Retina (tissue), 1 donor: ENCODE data around the gene TRIP13.
"Not testable (repeated sequence)": the region's sequence is repeated elsewhere in the genome, so short reads cannot be mapped to it uniquely, and the experiment has no call there.

ENCODE experiments used
- DNase-seq: peaks from one replicate; pipeline ENCODE4 v3.0.0-alpha.2; 2016

Gene TRIP13

DNA sequence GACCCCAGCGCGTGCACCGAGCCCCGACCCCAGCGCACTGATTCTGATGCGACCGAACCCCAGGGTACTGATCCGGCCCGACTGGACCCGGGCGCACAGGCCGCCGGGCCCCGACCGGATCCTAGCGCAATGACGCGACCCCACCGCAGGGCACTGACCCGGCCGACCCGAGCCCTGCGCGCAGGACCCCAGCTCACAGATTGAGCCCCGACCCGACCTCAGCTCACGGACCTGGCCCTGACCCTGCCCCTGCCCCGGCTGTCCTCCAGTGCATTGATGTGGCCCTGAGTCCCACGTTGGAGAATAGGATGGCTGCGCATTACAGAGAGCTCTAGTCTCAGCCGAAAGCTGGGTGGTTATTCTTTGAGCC is 438 bp downstream of the TRIP13 start:
- DNase-seq: no peak

DNA sequence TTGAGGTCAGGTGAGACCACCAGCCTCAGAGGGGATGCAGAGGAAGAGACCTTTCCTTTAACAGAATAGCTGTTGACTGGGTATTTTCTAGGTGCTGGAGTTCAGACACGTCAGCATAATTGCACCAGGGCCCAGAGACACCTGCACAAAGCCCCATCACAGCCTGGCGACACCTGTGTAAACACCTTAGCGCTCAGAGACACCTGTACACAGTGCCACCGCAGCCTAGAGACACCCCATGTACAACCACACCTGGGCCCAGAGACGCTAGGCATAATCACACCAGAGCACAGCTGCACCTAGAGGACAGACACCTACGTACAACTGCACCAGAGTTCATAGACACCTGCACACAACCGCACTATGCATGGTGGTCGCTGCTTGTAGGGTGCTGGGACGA is 1.0 kb downstream of the TRIP13 start:
- no peak for DNase-seq

DNA sequence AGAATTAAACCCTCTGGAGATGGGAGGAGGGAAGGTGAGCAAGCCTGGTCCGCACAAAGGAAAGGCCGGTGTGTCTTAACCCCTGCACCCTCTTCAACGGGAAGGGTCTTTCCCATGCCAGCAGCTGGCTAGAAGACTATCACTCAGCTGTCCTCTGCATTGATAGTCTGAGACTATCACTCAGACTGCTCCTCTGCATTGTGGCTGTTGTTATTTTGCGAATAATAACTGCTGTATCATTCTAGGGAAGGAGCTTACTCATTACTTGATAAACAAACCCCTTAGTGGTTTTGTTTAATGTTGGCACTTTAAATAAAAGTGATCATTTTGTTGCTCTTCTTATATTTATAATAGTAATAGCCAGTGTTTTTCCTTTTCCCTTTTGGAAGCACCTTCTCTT is 8.1 kb downstream of the TRIP13 start:
- DNase-seq: no peak

DNA sequence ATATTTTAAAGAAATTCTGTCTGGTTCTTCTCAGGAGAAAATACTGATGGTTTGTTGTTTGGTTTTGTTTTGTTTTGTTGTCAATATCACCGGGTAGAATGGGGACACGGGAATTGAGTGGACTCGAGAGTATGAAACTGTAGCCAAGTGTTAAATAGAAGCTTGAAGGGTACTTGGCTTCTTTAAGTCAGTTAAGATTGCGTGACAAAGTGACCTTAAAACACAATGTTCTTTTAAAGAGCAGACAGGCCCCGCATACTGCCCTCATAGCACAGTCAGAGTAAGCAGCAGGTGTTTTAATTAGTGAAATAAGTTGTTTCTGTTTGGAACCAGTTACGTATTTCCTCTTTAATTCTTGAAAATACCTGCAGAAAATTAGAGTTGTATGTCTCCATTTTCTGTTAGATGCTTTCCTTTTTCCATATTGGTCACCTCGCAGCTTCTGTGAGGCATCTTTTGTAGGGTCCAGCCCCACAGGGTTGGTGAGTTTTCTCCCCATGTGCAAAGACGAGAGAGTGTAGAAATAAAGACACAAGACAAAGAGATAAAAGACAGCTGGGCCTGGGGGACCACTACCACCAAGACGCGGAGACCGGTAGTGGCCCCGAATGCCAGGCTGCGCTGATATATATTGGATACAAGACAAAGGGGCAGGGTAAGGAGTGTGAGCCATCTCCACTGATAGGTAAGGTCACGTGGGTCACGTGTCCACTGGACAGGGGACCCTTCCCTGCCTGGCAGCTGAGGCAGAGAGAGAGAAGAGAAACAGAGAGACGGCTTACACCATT is 9.6 kb downstream of the TRIP13 start:
- no peak for DNase-seq

DNA sequence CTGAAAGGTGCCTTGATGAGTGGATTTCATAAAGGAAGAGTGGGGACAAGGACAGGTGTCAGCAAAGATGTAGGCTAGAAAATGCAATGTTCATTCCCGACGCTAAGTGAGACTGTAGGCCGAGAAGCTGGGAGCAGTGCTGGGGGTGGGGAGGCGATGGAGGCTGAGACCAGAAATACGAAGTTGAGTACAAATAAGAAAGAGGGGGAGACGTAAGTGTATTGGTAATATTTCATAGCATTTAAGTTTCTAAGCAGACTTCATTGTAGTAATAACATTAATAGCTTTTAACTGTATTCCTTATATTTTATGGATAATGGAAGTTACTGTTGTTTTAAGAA is 11.0 kb downstream of the TRIP13 start:
- DNase-seq: no peak

DNA sequence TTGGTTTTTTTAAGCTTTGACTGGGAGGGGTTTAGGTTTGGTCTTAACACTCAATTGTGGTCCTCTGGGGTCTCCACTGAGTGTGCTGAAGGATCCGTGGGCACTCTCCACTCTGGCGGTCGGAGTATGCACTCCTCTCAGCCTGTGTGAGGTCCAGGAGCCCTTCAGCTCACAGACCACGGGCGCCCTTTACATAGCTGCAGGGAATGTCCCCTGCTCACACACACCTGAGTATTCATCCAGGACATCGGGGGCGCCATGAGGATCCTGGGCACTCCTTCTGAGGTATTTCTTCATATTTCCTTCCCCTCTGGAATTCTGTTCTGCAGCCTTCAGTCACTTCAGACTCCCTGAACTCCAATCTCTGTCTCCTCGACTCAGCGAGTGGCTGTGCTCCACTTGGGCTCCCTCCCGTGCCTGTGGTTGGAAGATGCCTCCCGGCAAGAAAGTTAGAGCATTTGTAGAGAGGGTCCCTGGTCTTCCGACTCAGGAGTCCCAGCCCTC is 12.5 kb downstream of the TRIP13 start:
- no peak for DNase-seq

DNA sequence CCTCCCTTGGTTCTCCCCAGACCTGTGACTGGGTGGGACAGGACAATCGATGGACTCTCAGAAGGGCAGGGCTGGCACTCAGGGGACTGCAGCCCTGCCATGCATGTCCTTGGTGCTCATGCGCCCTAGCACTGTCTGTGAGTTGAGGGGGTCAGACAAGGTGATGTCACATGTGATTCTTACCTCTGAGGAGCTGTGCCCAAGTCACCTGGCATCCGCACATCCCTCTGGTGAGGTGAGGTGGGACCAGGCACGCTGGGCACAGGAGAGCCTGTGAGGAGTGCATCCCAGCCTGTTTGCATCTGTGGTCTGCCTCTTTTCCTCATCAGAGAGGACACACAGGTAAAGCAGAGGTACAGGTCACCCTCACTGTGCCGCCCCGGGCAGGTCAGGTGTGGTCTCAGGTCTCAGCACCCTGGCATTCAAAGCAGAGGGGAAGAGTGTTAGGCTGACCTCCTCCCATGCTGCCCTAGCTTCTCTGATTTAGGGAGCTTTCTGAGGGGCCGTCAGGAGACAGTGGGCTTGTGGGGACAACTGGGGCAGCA is 14.8 kb downstream of the TRIP13 start:
- DNase-seq: no peak

DNA sequence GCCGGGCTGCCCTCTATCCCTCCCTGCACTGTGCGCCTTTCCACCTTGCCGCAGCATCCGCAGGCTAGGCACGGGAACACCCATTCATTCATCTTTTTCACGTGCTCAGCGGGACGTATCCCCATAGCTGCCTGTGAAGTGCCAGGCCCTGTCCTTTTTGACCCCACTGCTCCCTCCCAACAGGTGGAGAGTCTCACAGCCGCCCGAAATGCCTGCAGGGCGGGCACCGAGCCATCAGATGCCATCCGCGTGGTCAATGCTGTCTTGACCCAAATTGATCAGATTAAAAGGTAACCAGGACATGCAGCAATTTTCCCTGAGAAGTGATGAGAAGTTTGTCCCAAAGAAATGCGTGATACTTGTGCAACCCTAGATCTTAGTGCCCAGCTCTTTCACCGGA is 15.5 kb downstream of the TRIP13 start:
- DNase-seq: no peak

DNA sequence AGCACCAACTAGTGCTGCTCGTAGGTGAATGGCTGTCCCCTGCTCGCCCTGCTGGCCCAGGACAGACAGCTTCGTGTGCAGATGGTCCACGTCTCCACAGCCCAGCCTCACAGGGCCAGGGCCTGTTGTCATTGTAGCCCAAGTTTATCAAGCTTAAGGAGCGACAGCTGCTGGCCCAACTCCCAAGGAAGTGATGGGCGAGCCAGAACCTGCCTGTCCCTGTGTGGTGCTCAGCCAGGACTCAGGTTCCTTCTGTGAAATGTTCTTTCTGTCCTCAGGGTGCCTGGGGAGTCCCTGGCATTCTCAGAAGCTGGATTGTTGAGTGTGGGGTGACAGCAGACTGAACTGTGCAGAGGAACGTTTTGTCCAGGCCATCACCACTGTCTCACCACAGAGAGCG is 16.4 kb downstream of the TRIP13 start:
- no peak for DNase-seq

DNA sequence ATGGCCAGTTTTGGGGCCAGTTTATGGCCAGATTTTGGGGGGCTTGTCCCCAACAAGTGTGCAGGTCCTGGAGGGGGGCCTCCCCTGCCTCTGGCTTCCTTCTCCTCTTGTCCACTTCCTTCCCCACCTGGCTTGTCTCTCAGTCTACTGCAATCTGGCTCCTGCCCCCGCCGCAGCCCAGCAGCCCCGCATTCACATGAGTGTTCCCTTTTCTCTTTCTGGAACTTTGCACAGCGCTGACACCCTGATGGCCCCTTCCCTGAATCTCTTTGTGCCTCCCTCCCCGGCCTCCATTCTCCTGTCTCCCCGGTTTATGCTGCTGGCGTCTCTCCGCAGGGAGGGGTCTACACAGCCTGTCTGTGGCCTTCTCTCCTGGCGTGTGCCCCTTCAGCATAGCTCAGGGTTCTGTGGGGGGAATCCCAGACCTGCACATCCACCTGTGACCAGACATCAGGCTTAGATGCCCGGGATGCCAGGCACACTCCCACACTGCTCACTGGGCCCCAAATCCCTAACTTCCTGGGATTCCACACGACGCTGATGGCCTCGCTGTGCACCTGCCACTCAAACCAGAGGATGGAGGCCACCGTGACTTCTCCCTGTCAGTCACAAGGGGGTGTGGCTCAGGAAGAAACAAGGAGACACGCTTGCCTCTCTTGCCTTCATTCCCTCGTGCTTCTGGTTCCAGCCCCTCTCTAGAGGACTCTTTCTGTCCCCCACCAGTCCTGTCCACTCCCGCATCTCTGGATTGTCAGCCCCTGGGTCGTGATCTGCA is 17.5 kb downstream of the TRIP13 start:
- no peak for DNase-seq

DNA sequence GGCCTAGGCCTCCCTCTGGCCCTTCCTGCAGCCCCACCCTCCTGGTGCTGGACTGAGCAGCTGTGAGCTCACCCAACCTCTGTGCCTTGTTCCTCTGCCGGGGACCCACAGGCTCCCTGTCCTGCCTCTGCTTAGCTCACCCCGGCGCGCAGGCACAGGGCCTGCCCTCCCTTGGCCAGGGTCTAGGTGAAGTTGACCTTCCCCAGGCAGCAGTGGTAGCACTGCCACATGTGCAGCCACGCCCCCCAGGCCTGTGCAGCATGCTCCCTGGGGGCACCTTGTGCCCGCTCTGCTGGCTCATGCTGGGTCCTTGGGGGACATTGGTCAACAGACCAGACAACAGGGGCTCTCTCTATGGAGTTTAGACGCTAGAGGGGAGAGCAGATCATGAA is 18.1 kb downstream of the TRIP13 start:
- no peak for DNase-seq

DNA sequence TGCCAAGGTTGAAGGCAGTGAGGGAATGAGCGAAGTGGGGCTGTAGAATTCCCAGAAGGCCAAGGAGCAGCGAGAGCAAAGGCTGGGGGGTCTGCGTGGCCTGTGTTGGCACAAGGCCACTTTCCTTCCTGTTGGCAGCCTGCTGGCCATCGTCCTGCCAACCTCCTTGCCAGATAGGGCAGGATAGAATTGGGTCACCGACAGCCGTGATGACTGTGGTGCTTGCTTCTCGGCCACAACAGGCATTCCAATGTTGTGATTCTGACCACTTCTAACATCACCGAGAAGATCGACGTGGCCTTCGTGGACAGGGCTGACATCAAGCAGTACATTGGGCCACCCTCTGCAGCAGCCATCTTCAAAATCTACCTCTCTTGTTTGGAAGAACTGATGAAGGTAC is 18.9 kb downstream of the TRIP13 start:
- DNase-seq: no peak

DNA sequence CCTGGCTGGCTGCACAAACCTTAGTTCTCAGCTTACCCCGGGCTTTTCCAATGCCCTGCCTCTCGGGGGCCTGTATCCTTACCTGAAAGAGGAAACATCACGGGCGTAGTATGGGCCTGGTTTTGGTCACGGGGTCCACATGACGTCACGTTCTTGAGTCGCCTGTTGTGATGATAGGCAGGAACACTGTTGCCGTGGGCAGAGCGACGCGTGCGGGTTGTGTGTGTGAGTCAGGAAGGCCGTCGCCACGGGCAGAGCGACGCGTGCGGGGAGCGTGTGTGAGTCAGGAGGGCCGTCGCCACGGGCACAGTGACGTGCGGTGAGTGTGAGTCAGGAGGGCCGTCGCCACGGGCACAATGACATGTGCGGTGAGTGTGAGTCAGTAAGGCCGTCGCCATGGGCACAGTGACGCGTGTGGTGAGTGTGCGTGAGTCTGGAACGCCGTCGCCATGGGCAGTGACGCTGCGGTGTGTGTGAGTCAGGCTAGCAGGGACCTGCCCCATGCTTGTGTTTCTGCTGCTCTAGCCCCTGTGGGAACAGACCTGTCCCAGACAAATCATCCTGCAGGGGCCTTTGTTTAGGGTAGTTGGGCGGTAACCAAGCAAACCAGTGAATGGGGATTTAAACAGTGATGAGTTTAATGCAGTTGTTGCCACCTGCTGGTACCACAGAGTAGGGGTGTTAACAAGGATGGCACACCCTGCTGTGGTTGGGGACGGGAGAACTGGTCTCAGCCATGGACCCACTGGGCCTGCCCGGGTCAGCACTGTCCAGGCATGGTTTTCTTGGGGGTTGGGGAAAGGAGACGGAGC is 19.8 kb downstream of the TRIP13 start:
- DNase-seq: no peak

DNA sequence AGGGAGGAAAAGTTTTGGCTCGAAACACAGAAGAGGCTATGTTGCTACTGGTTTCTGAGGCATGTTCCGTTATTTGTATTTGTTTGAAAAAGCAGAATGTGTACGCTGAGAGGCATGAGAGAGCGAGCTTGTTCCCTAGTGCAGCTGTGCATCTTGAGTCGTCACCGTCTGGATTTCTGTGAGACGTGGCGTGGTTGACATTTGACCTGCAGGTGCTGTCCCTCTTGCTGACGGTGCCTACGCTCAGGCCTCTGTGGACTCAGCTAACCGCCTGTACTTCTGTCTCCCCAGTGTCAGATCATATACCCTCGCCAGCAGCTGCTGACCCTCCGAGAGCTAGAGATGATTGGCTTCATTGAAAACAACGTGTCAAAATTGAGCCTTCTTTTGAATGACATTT is 21.5 kb downstream of the TRIP13 start:
- no peak for DNase-seq

DNA sequence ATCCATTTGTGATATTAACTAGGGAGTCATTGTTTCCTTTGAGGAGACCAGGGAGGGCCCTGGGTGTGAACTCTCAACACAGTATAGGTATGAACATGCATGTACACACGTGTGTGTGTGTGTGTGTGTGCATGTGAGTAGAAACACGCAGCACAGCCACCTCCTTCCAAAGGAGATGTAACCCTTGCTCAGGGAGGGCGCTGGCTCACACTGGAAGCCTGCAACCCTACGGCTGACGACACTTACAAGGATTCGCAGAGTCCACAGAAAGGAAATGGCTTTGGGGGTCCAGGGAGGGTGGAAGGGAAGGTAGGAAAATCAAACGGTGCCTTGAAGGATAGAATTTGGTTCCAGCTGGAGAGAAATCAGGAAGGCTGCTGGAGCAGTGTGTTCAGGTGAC is 21.9 kb downstream of the TRIP13 start:
- no peak for DNase-seq

DNA sequence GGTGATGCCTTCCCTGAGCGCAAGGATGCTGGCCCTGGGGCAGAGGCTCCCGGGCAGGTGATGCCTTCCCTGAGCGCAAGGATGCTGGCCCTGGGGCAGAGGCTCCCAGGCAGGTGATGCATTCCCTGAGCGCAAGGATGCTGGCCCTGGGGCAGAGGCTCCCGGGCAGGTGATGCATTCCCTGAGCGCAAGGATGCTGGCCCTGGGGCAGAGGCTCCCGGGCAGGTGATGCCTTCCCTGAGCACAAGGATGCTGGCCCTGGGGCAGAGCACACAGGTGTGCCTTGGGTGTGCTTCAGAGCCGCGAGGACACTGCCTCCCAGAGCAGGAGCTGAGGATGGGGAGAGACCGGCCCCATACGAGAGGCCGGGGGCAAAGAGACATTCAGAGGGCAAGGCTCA is 22.7 kb downstream of the TRIP13 start:
- not testable (repeated sequence) for DNase-seq

DNA sequence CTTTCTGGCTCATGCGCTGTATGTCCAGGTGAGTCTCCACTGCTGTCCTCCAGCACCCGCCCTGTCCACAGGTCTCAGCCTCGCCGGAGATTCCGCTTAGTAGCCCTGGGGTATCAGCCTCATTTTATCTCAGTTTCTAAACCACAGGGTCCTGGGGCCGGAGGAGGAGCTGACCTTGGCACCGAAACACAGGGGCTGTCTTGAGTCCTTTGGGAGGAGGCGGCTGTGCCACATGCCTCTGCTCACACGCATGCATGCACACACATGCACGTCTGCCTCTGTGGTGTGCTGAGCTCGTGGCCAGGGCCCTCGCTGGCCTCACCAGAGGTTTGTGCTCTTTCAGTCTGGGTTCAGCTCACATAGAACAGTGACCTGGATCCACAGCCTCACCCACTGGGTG is 23.3 kb downstream of the TRIP13 start:
- DNase-seq: peak; percentile 63

DNA sequence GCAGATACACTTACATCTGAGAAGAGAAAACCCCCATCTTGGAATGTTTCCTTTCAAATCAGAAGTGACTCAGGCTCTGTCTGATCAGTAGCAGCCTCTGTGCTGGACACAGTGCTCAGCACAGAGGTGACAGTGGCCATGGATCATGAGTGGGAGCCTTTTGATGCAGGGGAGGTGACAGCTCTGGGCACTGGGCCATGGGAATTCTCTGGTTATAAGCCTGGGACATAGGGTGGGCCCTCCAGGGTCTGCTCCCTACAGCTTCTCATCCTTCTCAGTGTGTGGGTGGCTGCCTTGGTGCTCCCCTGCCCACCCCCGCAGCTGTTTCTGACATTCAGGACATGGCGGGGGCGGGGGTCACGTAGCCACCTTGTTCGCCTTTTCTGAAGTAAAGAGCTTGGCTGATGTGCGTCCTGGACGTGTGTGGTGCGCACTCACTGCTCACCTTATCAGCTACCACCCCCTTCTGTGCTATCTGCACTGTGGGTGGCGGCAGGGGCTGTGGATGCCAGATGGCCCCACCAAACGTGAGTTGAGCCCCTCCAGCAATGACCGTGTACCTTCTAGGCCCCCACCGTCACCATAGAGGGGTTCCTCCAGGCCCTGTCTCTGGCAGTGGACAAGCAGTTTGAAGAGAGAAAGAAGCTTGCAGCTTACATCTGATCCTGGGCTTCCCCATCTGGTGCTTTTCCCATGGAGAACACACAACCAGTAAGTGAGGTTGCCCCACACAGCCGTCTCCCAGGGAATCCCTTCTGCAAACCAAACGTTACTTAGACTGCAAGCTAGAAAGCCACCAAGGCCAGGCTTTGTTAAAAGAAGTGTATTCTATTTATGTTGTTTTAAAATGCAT is 24.0 kb downstream of the TRIP13 start:
- DNase-seq: no peak

DNA sequence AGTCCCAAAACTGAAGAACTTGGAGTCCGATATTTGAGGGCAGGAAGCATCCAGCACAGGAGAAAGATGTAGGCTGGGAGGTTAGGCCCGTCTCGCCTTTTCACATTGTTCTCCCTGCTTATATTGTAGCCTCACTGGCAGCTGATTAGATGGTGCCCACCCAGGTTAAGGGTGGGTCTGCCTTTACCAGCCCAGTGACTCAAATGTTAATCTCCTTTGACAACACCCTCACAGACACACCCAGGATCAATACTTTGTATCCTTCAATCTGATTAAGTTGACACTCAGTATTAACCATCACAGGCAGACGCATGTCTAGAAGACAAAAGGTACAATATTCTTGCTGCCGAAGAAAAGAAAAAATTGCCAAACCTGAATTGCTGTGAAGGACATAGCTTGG is 26.0 kb downstream of the TRIP13 start:
- not testable (repeated sequence) for DNase-seq

DNA sequence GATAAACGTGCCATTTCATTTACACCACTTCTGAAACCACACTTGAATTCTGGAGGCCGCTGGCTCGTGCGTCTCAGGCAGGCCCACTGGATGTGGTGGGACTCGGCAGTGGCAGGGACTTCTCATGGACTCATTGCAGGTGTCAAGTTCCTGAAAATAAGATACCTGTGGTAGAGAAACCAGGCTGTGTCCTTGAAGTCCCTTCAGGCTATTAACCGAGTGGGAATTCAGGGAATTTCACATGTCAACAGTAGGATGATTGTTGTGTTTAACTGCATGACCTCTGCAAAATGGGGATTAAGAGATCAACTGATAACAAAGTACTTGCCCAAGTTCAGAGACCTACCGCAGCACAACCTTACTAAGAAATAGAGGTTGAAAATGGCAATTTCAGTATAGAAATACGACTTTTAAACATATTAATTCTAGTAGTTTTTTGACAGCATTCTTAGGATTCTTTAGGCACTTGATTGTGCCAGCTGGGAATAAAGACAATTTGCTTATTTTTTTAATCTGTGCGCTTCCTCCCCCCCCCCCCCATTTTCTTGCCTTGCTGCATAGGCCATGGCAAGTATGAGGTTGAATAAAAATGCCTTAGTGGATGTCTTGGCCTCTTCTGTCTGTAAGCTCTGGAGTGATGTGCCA is 26.8 kb downstream of the TRIP13 start:
- no peak for DNase-seq

DNA sequence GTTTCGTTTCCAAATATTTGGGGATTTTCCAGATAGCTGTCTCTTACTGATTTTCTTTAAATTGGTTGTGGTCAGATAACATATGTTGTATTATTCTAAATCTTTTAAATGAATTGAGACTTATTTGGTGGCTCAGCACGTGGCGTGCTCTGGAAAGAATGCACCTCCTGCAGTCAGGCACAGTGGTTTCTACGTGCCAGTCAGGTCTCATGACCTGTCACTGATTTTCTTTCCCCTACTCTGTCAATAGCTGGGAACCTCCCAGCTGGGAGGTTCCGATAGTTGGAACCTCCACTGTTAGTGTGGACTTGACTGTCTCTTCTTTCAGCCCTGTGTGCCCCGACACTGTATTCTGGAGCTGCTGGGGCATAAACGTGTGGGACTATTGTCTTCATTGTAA is 27.6 kb downstream of the TRIP13 start:
- DNase-seq: no peak
